ENCODE measurements around the gene ZDHHC16. TPM values are rescaled to one million over a fixed set of nuclear protein-coding genes. Genes with fewer than 3 reads are reported as not detected.
"Not testable (repeated sequence)": the region's sequence is repeated elsewhere in the genome, so short reads cannot be mapped to it uniquely, and the experiment has no call there.

ZDHHC16 gene
- polyA plus RNA-seq, 1 donor (not counting 4 experiments of a cell fraction or from before 2014, with no cell fraction given) = 67.8 TPM

GRCh38 chr10:97412891-97413304, 33.1 kb upstream of the ZDHHC16 start:
- FAIRE-seq = peak; percentile 95
- H3K27ac ChIP-seq (ENCODE audit: control insufficient read depth, insufficient read depth, low read length) = peak overlapping the region; percentile 85
- H3K36me3 ChIP-seq (ENCODE audit: control insufficient read depth in 2 of 2, extremely low read depth in 1 of 2, insufficient read depth in 2 of 2, low read length in 2 of 2) = no peaks in the 10 kb centered on the region
- H4K20me1 ChIP-seq (ENCODE audit: control insufficient read depth, extremely low read depth, insufficient read depth, low read length) = no peaks in the 10 kb centered on the region
- H3K4me2 ChIP-seq (ENCODE audit: control insufficient read depth, extremely low read depth, insufficient read depth, low read depth, low read length) = peak overlapping the region; percentile 63
- peak overlapping the region; percentile 20 for H3K9ac ChIP-seq (ENCODE audit: control insufficient read depth, extremely low read depth, insufficient read depth, low read length)
- TF ChIP-seq CTCF (optimal IDR thresholded peaks at IDR 0.05 in 1 of 3, IDR thresholded peaks at IDR 0.05 in 1 of 3, conservative IDR thresholded peaks at IDR 0.05 in 1 of 3; ENCODE audit: extremely low read depth in 1 of 3, insufficient read depth in 2 of 3, low read length in 3 of 3) (no peak), EZH2 (IDR thresholded peaks at IDR 0.05; ENCODE audit: low read length) (no peak)
- H3K4me1 ChIP-seq (ENCODE audit: control insufficient read depth, extremely low read depth, insufficient read depth, low read length) = peaks cover 31% of the 10 kb centered on the region
- H3K4me3 ChIP-seq (ENCODE audit: control insufficient read depth in 2 of 3, extremely low read depth in 1 of 3, insufficient read depth in 2 of 3, low read depth in 1 of 3, low read length in 3 of 3) = peak overlapping the region in 1 of 3 experiments; percentile 4
- no peaks in the 10 kb centered on the region for H3K27me3 ChIP-seq (ENCODE audit: control insufficient read depth, extremely low read depth, insufficient read depth, low read length)
- H3K79me2 ChIP-seq (ENCODE audit: control insufficient read depth, insufficient read depth, low read length) = no peaks in the 10 kb centered on the region
- no peaks in the 10 kb centered on the region for H3K9me3 ChIP-seq (ENCODE audit: control insufficient read depth, low read depth, low read length)
- DNase-seq (ENCODE audit: low read depth, low spot score) = peak; percentile 87
- H3K9me1 ChIP-seq (ENCODE audit: control insufficient read depth, extremely low read depth, insufficient read depth, low read length) = no peaks in the 10 kb centered on the region
- peak overlapping the region; percentile 80 for H2AFZ ChIP-seq (ENCODE audit: control insufficient read depth, low read length)
- dilution Hi-C loops (cut with MboI; ENCODE audit: extremely low pct_ligation_motif_present, low sequenced_read_pairs) = no loop called here

GRCh38 chr10:97416565-97416964, 29.4 kb upstream of the ZDHHC16 start:
- FAIRE-seq (no peak), DNase-seq (ENCODE audit: low read depth, low spot score) (no peak)
- H3K4me2 ChIP-seq (ENCODE audit: control insufficient read depth, extremely low read depth, insufficient read depth, low read depth, low read length) = no peak overlapping the region
- H3K36me3 ChIP-seq (ENCODE audit: control insufficient read depth in 2 of 2, extremely low read depth in 1 of 2, insufficient read depth in 2 of 2, low read length in 2 of 2) = no peaks in the 10 kb centered on the region
- no peak overlapping the region for H2AFZ ChIP-seq (ENCODE audit: control insufficient read depth, low read length)
- H3K9me1 ChIP-seq (ENCODE audit: control insufficient read depth, extremely low read depth, insufficient read depth, low read length) = no peaks in the 10 kb centered on the region
- TF ChIP-seq EZH2 (IDR thresholded peaks at IDR 0.05; ENCODE audit: low read length) (no peak), CTCF (optimal IDR thresholded peaks at IDR 0.05 in 1 of 3, IDR thresholded peaks at IDR 0.05 in 1 of 3, conservative IDR thresholded peaks at IDR 0.05 in 1 of 3; ENCODE audit: extremely low read depth in 1 of 3, insufficient read depth in 2 of 3, low read length in 3 of 3) (no peak)
- H3K4me1 ChIP-seq (ENCODE audit: control insufficient read depth, extremely low read depth, insufficient read depth, low read length) = peaks cover 34% of the 10 kb centered on the region
- H3K27ac ChIP-seq (ENCODE audit: control insufficient read depth, insufficient read depth, low read length) = no peak overlapping the region
- H3K79me2 ChIP-seq (ENCODE audit: control insufficient read depth, insufficient read depth, low read length) = no peaks in the 10 kb centered on the region
- H3K27me3 ChIP-seq (ENCODE audit: control insufficient read depth, extremely low read depth, insufficient read depth, low read length) = no peaks in the 10 kb centered on the region
- H3K9ac ChIP-seq (ENCODE audit: control insufficient read depth, extremely low read depth, insufficient read depth, low read length) = no peak overlapping the region
- dilution Hi-C loops (cut with MboI; ENCODE audit: extremely low pct_ligation_motif_present, low sequenced_read_pairs) = no loop called here
- no peak overlapping the region for H3K4me3 ChIP-seq (ENCODE audit: control insufficient read depth in 2 of 3, extremely low read depth in 1 of 3, insufficient read depth in 2 of 3, low read depth in 1 of 3, low read length in 3 of 3)
- no peaks in the 10 kb centered on the region for H3K9me3 ChIP-seq (ENCODE audit: control insufficient read depth, low read depth, low read length)
- no peaks in the 10 kb centered on the region for H4K20me1 ChIP-seq (ENCODE audit: control insufficient read depth, extremely low read depth, insufficient read depth, low read length)

GRCh38 chr10:97423757-97424098, 22.2 kb upstream of the ZDHHC16 start:
- H3K9ac ChIP-seq (ENCODE audit: control insufficient read depth, extremely low read depth, insufficient read depth, low read length); H3K36me3 ChIP-seq (ENCODE audit: control insufficient read depth in 2 of 2, extremely low read depth in 1 of 2, insufficient read depth in 2 of 2, low read length in 2 of 2); H3K4me3 ChIP-seq (ENCODE audit: control insufficient read depth in 2 of 3, extremely low read depth in 1 of 3, insufficient read depth in 2 of 3, low read depth in 1 of 3, low read length in 3 of 3); H3K9me3 ChIP-seq (ENCODE audit: control insufficient read depth, low read depth, low read length); dilution Hi-C loops (cut with MboI; ENCODE audit: extremely low pct_ligation_motif_present, low sequenced_read_pairs); FAIRE-seq; H3K27me3 ChIP-seq (ENCODE audit: control insufficient read depth, extremely low read depth, insufficient read depth, low read length); H3K4me2 ChIP-seq (ENCODE audit: control insufficient read depth, extremely low read depth, insufficient read depth, low read depth, low read length); H3K9me1 ChIP-seq (ENCODE audit: control insufficient read depth, extremely low read depth, insufficient read depth, low read length); H2AFZ ChIP-seq (ENCODE audit: control insufficient read depth, low read length); DNase-seq (ENCODE audit: low read depth, low spot score); H4K20me1 ChIP-seq (ENCODE audit: control insufficient read depth, extremely low read depth, insufficient read depth, low read length): not testable (repeated sequence)
- H3K79me2 ChIP-seq (ENCODE audit: control insufficient read depth, insufficient read depth, low read length) = peaks cover 29% of the 10 kb centered on the region
- peaks cover 22% of the 10 kb centered on the region for H3K4me1 ChIP-seq (ENCODE audit: control insufficient read depth, extremely low read depth, insufficient read depth, low read length)
- H3K27ac ChIP-seq (ENCODE audit: control insufficient read depth, insufficient read depth, low read length) = peak overlapping the region; percentile 69
